ENCODE measurements around the gene BCOR. TPM values are rescaled to one million over a fixed set of nuclear protein-coding genes. Genes with fewer than 3 reads are reported as not detected.

The BCOR gene
- total and polyA plus RNA-seq, 2 of the 8 experiments (the other 6 are each of a cell fraction or from before 2014, with no cell fraction given), result 25.0 to 50.8 TPM

DNA sequence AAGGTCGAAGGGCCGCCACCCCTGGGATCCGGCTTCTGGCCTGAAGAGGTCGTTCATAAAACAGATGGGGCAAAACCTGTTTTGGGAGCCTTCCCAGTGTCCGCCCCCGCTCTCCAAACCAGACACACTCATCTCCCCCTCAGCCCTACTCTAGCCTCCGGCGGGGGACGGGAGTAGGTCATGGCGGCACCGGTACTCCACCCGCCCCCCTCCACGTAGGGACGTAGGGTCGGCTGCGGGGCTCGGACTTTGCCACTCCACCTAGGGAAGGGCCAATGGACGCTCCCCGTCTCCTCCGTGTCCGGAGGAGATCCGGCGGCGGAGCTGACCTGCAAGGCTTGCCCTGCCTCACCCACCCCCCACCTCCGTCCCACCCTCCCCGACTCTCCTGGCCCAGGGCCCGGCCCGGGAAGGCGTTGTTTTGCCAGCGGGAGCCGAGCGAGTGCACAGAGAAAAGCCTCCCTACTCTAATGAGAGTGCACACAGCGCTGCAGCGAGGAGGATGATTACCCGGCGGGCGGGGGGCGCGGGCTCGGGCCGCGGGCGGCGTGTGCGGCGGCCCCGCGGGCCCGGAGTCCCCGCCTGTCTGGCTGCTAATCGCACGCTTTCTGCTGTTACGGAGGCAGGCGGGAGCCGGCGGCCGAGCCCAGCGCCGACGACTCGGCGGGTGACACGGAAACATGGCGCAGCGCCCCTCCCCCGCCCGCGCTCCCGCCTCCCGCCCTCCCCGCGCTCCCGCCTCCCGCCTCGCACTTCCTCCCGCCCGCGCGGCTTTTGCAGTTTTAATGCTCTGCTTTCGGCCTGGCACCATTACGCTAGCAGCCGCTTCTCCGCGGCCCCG, 8.3 kb upstream of the BCOR start (continued):
- TF ChIP-seq, protein P1, sequence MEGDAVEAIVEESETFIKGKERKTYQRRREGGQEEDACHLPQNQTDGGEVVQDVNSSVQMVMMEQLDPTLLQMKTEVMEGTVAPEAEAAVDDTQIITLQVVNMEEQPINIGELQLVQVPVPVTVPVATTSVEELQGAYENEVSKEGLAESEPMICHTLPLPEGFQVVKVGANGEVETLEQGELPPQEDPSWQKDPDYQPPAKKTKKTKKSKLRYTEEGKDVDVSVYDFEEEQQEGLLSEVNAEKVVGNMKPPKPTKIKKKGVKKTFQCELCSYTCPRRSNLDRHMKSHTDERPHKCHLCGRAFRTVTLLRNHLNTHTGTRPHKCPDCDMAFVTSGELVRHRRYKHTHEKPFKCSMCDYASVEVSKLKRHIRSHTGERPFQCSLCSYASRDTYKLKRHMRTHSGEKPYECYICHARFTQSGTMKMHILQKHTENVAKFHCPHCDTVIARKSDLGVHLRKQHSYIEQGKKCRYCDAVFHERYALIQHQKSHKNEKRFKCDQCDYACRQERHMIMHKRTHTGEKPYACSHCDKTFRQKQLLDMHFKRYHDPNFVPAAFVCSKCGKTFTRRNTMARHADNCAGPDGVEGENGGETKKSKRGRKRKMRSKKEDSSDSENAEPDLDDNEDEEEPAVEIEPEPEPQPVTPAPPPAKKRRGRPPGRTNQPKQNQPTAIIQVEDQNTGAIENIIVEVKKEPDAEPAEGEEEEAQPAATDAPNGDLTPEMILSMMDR (IDR thresholded peaks at IDR 0.05; ENCODE audit: control extremely low read depth in 1 of 3, insufficient read depth in 1 of 3, low read depth in 1 of 3, low read length in 3 of 3), result no peak
- TF ChIP-seq CTBP2 (IDR thresholded peaks at IDR 0.05; ENCODE audit: borderline replicate concordance, insufficient read depth, insufficient read length, low read length) (no peak), RNF2 (IDR thresholded peaks at IDR 0.05; ENCODE audit: borderline replicate concordance, low read depth, low read length, missing control alignments, poor library complexity, severe bottlenecking) (no peak), POLR2AphosphoS5 (IDR thresholded peaks at IDR 0.05; ENCODE audit: low read depth, low read length) (no peak), CBX8 (IDR thresholded peaks at IDR 0.05; ENCODE audit: borderline replicate concordance, low read depth, low read length) (no peak), ZNF274 (IDR thresholded peaks at IDR 0.05; ENCODE audit: borderline replicate concordance, extremely low read depth, low read length) (no peak)
- TF ChIP-seq, protein P2, sequence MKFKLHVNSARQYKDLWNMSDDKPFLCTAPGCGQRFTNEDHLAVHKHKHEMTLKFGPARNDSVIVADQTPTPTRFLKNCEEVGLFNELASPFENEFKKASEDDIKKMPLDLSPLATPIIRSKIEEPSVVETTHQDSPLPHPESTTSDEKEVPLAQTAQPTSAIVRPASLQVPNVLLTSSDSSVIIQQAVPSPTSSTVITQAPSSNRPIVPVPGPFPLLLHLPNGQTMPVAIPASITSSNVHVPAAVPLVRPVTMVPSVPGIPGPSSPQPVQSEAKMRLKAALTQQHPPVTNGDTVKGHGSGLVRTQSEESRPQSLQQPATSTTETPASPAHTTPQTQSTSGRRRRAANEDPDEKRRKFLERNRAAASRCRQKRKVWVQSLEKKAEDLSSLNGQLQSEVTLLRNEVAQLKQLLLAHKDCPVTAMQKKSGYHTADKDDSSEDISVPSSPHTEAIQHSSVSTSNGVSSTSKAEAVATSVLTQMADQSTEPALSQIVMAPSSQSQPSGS (IDR thresholded peaks at IDR 0.05; ENCODE audit: low read length), result no peak

Measured in H1 (cell line).